BJ (cell line): ENCODE measurements around the gene PCP4L1. TPM values are rescaled to one million over a fixed set of nuclear protein-coding genes. Genes with fewer than 3 reads are reported as not detected.

Experiments
- CTCF ChIA-PET: fragments of 350-600 bp; formaldehyde crosslinking; extraction: SDS; loops from one replicate; lab custom pipeline; 2021; ENCODE audit warnings: antibody characterized with exemption, inconsistent platforms; lab: Yijun Ruan, JAX
- POLR2A ChIA-PET: fragments of 300-600 bp; sonication (Branson Sonifier 250); formaldehyde crosslinking; extraction: SDS; loops from one replicate; lab custom pipeline; 2021; ENCODE audit warnings: antibody characterized with exemption; lab: Charles Lee
- DNase-seq: peaks from one replicate; pipeline ENCODE4 v3.0.0-alpha.2; 2011; ENCODE audit warnings: low read depth
- H3K27me3 ChIP-seq: 2 replicates; pipeline ENCODE4 v1.6.0; 2011; ENCODE audit warnings: low read length; ENCODE audit not compliant: control insufficient read depth, insufficient read depth
- H3K36me3 ChIP-seq: 2 replicates; pipeline ENCODE4 v1.5.1; 2011; ENCODE audit warnings: low read length; ENCODE audit not compliant: control insufficient read depth, insufficient read depth
- H3K4me3 ChIP-seq: 2 replicates; pipeline ENCODE4 v1.5.1; 2011; ENCODE audit warnings: low read depth, mild to moderate bottlenecking, control low read depth, low read length
- polyA plus RNA-seq: library from polyadenylated mRNA; depleted of rRNA; stranded (reverse); fragments of >200 nt; gene quantifications from 2 replicates; pipeline ENCODE4 v1.2.3, GENCODE V29; 2011
- TF ChIP-seq, protein P1 (sequence below): IDR thresholded peaks from 2 replicates; pipeline ENCODE4 v1.5.1; 2011; ENCODE audit warnings: low read depth, mild to moderate bottlenecking, control low read depth, inconsistent platforms, low read length, moderate library complexity; ENCODE audit not compliant: insufficient read depth

PCP4L1 gene
- polyA plus RNA-seq, 1 experiment, result not detected

DNA sequence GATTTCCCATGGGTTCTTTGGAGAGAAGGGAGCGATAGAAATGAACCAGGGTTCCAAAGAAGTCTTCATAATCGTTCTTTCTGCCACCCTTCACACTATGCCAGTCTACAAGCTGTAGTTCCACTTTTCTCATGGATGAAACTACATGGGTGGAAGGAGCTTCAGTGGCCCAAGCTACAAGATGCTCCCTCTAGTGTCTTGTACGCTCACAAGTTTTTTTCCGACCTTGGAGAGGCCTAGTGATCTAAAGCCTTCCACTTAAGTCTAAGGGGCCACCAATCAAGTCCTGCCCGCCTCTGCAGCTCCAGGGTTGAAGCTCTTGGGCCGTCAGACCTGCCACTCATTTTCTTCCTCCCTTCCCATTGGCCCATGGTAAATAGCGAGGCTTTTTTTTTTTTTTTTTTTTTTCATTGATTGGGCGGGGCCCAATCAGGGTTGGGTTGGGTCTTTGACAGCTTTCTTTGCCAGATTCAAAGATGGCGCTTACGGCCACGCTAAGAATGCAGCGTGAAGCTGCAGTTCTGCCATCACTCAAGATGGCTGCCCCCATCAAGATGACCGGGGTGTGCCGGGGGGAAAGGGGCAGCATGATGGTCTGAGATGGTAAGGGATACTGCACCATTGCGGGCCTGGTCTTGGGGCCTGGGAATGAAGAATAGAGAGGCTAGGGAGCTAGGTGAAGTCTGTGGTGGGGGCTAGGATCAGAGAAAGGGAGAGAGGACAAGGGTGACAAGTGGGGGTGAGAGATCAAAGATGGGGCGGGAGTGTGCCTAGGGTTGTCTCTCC lies 32.8 kb upstream of the PCP4L1 start, which contains the start of gene TOMM40L:
TSS of gene TOMM40L (plus strand) at position 527 of the 786 bp plus-strand sequence. CDS start 430 bp downstream, outside the sequence.
- ChIA-PET POLR2A (interaction anchor here (0.6 to 0.8 kb wide), 5 partner anchors 24 to 126 kb away, joined by 3 to 12 read pairs (median 4); no protein-coding TSS in a partner anchor), CTCF (interaction anchor here (0.5 to 10.0 kb wide), 27 partner anchors 9 to 211 kb away, joined by 3 to 159 read pairs (median 7); partner anchors contain the start of genes ADAMTS4, FCER1G, NDUFS2 and NR1I3)
- H3K36me3 ChIP-seq, result peaks cover 6% of the 10 kb centered on the region
- TF ChIP-seq, protein P1, sequence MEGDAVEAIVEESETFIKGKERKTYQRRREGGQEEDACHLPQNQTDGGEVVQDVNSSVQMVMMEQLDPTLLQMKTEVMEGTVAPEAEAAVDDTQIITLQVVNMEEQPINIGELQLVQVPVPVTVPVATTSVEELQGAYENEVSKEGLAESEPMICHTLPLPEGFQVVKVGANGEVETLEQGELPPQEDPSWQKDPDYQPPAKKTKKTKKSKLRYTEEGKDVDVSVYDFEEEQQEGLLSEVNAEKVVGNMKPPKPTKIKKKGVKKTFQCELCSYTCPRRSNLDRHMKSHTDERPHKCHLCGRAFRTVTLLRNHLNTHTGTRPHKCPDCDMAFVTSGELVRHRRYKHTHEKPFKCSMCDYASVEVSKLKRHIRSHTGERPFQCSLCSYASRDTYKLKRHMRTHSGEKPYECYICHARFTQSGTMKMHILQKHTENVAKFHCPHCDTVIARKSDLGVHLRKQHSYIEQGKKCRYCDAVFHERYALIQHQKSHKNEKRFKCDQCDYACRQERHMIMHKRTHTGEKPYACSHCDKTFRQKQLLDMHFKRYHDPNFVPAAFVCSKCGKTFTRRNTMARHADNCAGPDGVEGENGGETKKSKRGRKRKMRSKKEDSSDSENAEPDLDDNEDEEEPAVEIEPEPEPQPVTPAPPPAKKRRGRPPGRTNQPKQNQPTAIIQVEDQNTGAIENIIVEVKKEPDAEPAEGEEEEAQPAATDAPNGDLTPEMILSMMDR, result peak; percentile 76
- DNase-seq, result peak; percentile 99
- H3K27me3 ChIP-seq, result no peaks in the 10 kb centered on the region
- peak within 1 kb of the TSS; percentile 63 for H3K4me3 ChIP-seq

DNA sequence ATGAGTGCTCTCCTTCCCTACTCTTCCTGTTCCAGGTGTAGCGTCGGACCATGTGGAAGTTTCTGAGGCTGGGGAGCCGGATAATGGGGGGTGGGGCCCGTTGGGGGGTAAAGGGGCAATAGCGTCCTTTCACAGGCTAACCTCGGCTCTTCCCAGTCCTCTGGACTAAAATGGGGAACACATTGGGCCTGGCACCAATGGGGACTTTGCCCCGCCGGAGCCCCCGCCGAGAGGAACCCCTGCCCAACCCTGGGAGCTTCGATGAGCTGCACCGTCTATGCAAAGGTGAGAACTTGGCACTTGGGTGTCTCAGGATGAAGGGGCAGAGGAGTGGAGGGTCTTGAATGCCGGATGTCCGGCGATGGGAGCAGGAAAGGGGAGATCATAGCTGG lies 32.2 kb upstream of the PCP4L1 start:
- DNase-seq, result no peak
- CTCF ChIA-PET, result interaction anchor here (0.5 to 10.0 kb wide), 31 partner anchors 9 to 211 kb away, joined by 3 to 159 read pairs (median 5); partner anchors contain the start of genes FCER1G, NDUFS2, NR1I3 and PPOX
- POLR2A ChIA-PET, result interaction anchor here (0.8 kb wide), 1 partner anchor 79 kb away, joined by 3 read pairs; no protein-coding TSS in a partner anchor
- peak overlapping the region; percentile 63 for H3K4me3 ChIP-seq
- no peaks in the 10 kb centered on the region for H3K27me3 ChIP-seq
- TF ChIP-seq, protein P1, result no peak
- H3K36me3 ChIP-seq, result peaks cover 6% of the 10 kb centered on the region

DNA sequence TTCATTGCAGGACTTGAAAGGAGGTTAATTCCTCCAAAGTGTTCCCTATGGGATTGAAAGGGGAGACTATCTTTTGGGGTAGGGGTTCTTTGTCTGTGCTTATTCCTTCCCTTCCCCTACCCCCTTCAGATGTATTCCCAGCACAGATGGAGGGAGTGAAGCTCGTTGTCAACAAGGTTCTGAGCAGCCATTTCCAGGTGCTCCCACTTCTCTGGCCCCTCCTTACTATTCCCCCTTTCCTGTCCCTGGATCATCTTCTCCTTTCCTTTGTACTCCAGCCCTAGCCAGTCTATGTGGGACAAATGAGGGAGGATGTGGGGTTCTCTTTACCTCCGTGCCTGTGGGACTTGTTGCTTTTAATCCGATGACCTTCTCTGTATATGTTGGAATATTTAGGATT lies 31.8 kb upstream of the PCP4L1 start:
- TF ChIP-seq, protein P1, result no peak
- H3K36me3 ChIP-seq, result peaks cover 6% of the 10 kb centered on the region
- no peaks in the 10 kb centered on the region for H3K27me3 ChIP-seq
- H3K4me3 ChIP-seq, result peak overlapping the region; percentile 63
- no peak for DNase-seq
- POLR2A ChIA-PET, result no interaction called here
- CTCF ChIA-PET, result interaction anchor here (0.7 to 10.0 kb wide), 26 partner anchors 9 to 210 kb away, joined by 3 to 159 read pairs (median 6); partner anchors contain the start of genes FCER1G, NDUFS2, NR1I3 and PPOX

DNA sequence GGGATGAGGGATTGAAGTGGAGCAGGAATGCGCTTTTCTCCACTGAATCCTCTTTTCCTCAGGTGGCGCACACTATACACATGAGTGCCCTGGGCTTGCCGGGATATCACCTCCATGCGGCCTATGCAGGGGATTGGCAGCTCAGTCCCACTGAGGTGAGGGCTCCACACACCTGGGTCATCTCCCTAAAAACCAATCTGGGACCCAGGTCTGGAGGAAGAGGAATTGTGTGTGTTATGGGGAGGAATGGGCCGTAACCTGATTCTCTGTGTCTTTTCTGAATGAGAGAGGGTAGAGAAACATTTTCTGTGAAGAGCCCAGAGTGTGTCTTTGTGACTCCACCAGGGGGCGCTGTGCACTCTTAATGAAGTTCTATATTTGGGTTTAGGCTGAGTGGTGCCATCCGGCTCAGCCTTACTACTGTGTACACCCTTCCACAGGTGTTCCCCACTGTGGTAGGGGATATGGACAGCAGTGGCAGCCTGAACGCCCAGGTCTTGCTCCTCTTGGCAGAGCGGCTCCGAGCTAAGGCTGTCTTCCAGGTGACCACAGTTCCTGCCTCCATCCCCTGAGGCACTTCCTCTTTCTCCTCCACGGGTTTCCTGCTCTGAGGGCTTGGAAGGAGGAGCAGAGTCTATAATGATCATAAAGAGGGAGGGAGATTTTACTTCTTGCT lies 31.2 kb upstream of the PCP4L1 start:
- TF ChIP-seq, protein P1, result peak; percentile 81
- CTCF ChIA-PET, result interaction anchor here (0.6 to 10.0 kb wide), 32 partner anchors 8 to 210 kb away, joined by 3 to 159 read pairs (median 5); partner anchors contain the start of genes FCER1G, NDUFS2, NR1I3 and PPOX

DNA sequence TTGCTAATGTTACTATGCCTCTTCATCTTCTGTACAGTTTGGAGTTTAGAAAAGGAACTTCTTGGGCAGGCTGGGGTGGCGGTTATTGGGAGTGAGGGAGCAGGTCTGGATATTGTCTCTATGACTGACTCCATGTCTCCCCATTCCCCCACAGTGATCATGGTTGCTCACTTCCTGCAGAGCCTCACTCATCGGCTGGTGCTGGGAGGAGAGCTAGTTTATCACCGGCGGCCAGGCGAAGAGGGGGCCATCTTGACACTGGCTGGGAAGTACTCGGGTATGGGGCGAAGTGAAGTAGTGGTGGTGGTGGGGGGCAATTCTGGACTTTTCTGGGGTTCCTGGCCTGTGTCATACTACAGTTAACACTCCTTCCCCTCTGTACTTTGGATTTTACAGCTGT lies 30.5 kb upstream of the PCP4L1 start:
- POLR2A ChIA-PET, result no interaction called here
- CTCF ChIA-PET, result interaction anchor here (0.6 to 10.0 kb wide), 21 partner anchors 8 to 153 kb away, joined by 3 to 159 read pairs (median 4); partner anchors contain the start of genes FCER1G, NDUFS2, NR1I3 and PCP4L1

More for the DNA sequence above, 31.2 kb upstream of the PCP4L1 start:
- H3K27me3 ChIP-seq, result no peaks in the 10 kb centered on the region
- H3K4me3 ChIP-seq, result no peak overlapping the region
- H3K36me3 ChIP-seq, result peaks cover 6% of the 10 kb centered on the region
- POLR2A ChIA-PET, result no interaction called here
- no peak for DNase-seq

More for the DNA sequence above, 30.5 kb upstream of the PCP4L1 start:
- TF ChIP-seq, protein P1, result no peak
- Histone ChIP-seq H3K36me3 (peaks cover 6% of the 10 kb centered on the region), H3K27me3 (no peaks in the 10 kb centered on the region), H3K4me3 (no peak overlapping the region)
- no peak for DNase-seq
